Omental fat pad (tissue), 4 donors: ENCODE measurements around the gene SUGT1. TPM values are rescaled to one million over a fixed set of nuclear protein-coding genes. Genes with fewer than 3 reads are reported as not detected.

Source experiments
- ATAC-seq: fragments of 150-250 bp; one replicate; pipeline ENCODE4 v1.9.1; 2016; ENCODE audit warnings: mild to moderate bottlenecking, moderate library complexity; ENCODE audit not compliant: low FRiP score
- DNase-seq: peaks from one replicate; pipeline ENCODE4 v3.0.0-alpha.2; 2019; ENCODE audit warnings: low spot score
- total RNA-seq, 4 donors: library from RNA; depleted of rRNA; stranded (reverse); fragments of >200 nt; gene quantifications; one replicate each; pipeline ENCODE4 v1.1.0, GENCODE V29; 2016
- TF ChIP-seq, protein P1 (sequence below), 3 donors: fragments of 450-650 bp; IDR thresholded peaks; one replicate each; pipeline ENCODE4 v1.5.1; 2016 to 2017; ENCODE audit warnings: antibody characterized with exemption in 3 of 3, mild to moderate bottlenecking in 3 of 3, moderate library complexity in 2 of 3

Gene SUGT1
- total RNA-seq, 4 donors from 2014 or later, result 27.5 to 39.1 (median 33.6) TPM

DNA sequence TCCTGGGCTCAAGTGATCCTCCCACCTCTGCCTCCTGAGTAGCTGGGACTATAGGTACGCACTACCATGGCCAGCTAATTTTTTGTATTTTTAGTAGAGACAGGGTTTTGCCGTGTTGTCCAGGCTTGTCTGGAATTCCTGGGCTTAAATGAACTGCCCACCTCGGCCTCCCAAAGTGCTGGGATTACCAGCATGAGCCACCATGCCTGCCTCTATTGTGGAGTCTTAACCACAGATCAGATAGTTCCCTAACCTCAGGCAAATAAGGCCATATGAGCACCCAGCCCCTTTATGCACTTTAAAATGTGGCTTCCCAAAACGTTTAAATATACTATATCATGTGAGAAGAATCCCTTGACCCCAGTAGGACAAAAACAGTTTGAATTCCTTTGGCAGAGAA is 70.5 kb downstream of the SUGT1 start:
- DNase-seq, result no peak
- no peak for ATAC-seq
- TF ChIP-seq, protein P1, sequence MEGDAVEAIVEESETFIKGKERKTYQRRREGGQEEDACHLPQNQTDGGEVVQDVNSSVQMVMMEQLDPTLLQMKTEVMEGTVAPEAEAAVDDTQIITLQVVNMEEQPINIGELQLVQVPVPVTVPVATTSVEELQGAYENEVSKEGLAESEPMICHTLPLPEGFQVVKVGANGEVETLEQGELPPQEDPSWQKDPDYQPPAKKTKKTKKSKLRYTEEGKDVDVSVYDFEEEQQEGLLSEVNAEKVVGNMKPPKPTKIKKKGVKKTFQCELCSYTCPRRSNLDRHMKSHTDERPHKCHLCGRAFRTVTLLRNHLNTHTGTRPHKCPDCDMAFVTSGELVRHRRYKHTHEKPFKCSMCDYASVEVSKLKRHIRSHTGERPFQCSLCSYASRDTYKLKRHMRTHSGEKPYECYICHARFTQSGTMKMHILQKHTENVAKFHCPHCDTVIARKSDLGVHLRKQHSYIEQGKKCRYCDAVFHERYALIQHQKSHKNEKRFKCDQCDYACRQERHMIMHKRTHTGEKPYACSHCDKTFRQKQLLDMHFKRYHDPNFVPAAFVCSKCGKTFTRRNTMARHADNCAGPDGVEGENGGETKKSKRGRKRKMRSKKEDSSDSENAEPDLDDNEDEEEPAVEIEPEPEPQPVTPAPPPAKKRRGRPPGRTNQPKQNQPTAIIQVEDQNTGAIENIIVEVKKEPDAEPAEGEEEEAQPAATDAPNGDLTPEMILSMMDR (IDR thresholded peaks at IDR 0.05), result no peak

DNA sequence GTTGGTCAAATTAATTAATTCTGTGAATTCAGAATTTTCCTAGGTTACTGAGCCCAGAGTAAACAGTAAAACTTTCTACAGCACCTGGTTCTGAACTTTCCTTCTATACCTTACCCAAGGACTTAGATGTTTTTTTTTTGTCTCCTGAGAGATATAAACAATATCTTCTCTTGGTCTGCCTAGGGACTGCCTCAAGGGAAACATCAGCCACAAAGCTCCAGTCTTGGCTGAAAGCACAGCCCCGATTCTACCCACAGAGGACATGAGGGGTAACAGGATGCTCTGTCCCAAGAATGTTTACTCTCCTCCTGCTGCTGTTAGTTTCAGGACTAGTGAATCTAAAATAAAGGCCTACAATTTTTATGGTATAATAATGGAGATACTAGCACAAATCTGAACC is 72.7 kb downstream of the SUGT1 start:
- no peak for DNase-seq
- ATAC-seq, result no peak
- TF ChIP-seq, protein P1 (IDR thresholded peaks at IDR 0.05), result no peak

DNA sequence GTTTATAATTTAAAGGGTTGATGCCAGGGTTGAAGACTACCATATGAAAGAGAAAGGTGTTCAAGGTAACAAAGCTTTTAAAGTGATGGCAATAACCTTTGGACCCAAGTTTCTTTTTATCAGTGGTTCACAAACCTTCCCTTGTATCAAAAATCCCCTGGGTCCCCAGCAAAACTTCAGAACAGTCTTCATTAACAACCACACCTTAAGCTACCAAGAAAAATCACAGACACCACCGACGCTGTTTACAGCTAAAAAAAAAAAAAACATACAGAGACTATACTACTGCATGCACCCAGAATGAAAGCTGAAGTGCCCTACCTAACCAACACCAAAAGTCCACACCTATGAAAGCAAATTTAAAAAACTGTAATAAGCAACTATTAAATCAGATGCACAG is 73.6 kb downstream of the SUGT1 start:
- DNase-seq, result no peak
- TF ChIP-seq, protein P1 (IDR thresholded peaks at IDR 0.05), result no peak
- no peak for ATAC-seq

DNA sequence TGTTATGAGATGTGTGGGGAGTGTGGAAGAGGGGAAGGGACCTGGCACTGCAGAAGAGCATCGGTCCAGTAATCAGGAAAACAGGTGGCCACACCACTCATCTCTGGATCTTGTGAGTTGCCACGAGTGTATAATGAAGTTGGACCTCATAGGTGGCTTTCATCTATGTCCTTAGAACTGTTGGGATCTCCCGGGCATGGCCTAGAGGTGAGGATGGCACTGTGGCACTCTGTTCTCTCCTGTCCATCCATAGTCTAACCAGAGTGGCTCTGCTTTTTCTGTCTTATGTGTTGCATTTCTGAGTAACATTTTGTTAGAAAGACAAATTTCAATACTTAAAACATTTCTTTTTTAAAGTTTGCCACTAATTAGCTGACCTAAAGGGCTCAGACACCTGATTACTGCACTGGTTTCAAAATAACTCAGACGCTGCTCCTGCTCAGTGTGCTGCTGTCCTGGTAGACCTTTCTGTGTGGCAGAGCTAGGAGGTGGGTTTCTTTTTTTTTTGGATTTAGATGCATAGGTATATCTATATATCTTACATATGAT is 81.5 kb downstream of the SUGT1 start:
- ATAC-seq, result no peak

DNA sequence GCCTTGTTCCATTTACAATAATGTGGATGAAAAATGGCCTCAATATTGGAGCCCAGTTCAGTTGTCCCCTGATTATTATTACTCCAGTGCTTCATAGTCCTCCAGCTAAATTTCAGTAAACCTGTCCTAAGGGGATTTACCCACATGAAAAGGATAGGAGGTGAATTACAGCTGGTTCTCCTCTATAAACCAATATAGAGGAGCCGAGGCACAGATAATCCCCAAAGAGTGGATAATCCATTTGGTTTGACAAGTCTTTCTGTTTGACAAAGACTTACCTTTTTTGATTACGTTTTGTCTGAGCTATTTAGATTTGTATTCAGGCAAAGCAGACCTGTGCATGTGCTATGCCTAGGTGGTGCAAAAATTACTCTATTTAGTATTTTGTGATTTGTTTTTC is 84.3 kb downstream of the SUGT1 start:
- TF ChIP-seq, protein P1 (IDR thresholded peaks at IDR 0.05), result no peak
- DNase-seq, result no peak
- ATAC-seq, result no peak

More for the DNA sequence above, 81.5 kb downstream of the SUGT1 start:
- no peak for DNase-seq
- TF ChIP-seq, protein P1 (IDR thresholded peaks at IDR 0.05), result no peak

DNA sequence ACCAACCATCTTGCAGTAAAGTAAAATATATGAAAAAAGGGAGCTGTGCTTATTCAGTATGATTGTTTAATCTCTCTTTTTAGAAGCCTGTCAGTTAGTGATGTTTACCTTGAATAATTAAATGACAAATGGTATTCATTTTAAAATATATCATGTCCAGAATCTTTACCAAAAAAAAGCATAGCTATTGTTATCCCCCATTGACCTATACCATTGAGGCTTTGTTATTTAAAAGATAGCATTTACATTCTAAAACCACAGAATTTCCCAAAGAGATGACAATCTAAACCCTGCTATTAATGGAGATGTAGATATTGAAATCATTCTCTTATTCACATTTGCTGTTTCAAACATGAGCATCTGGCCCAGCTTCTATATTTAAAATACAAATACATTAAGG is 84.8 kb downstream of the SUGT1 start:
- no peak for DNase-seq
- TF ChIP-seq, protein P1 (IDR thresholded peaks at IDR 0.05), result no peak
- ATAC-seq, result no peak

DNA sequence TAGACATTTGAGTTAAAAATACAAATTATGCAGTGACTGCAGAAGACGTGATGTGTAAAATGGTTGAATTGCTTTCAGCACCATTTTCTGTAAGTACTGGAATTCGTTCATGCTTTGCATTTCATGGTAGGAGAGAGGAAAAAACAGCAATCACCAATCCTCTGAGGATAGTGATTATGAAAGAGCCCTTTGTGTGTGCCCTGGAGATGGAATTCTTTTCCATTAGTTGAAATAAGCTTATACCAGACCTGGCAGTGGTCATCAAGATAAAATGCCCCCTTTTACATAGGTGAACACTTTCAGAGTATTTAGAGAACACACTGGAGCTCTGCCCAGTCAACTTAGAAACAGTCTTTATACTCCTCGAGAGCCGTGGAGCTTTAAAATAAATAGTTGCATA is 85.3 kb downstream of the SUGT1 start:
- no peak for ATAC-seq
- DNase-seq, result no peak
- TF ChIP-seq, protein P1 (IDR thresholded peaks at IDR 0.05), result no peak
